Endothelial cell of umbilical vein (primary cell): ENCODE data around the gene AEBP1.

ENCODE experiments used
- EZH2 ChIP-seq: IDR thresholded peaks from 2 replicates; pipeline ENCODE4 v1.6.1; 2012; ENCODE audit warnings: borderline replicate concordance, low read depth, mild to moderate bottlenecking, moderate library complexity, low read length, inconsistent platforms; ENCODE audit not compliant: severe bottlenecking
- FOS ChIP-seq: IDR thresholded peaks from 2 replicates; pipeline ENCODE4 v1.6.1; 2011; ENCODE audit warnings: mild to moderate bottlenecking, low read length, moderate library complexity, borderline replicate concordance; ENCODE audit not compliant: insufficient read depth
- JUN ChIP-seq: IDR thresholded peaks from 2 replicates; pipeline ENCODE4 v1.6.1; 2011; ENCODE audit warnings: borderline replicate concordance, low read depth; ENCODE audit not compliant: insufficient read length, insufficient read depth
- MAX ChIP-seq: IDR thresholded peaks from 2 replicates; pipeline ENCODE4 v1.6.1; 2011; ENCODE audit not compliant: insufficient read depth, insufficient read length
- MYC ChIP-seq: IDR thresholded peaks from one replicate; pipeline ENCODE4 v1.6.1; 2011; ENCODE audit warnings: mild to moderate bottlenecking, low read depth, low read length
- POLR2A ChIP-seq: IDR thresholded peaks from 2 replicates; pipeline ENCODE4 v1.6.1; 2012; ENCODE audit warnings: low read depth, mild to moderate bottlenecking, control low read depth, low read length
- POLR2AphosphoS5 ChIP-seq: IDR thresholded peaks from 2 replicates; pipeline ENCODE4 v1.6.1; 2012; ENCODE audit warnings: low read depth, mild to moderate bottlenecking, control low read depth, low read length, moderate library complexity; ENCODE audit not compliant: insufficient read depth
- TF ChIP-seq, protein P1 (sequence below), 2 donors: IDR thresholded peaks; 1 replicate in 1 of 2; 2 replicates in 1 of 2; pipeline ENCODE4 v1.5.1; 2011; ENCODE audit warnings: low read length in 2 of 2, mild to moderate bottlenecking in 2 of 2, moderate library complexity in 2 of 2, control low read depth in 1 of 2, inconsistent platforms in 1 of 2, low read depth in 1 of 2; ENCODE audit not compliant: insufficient read depth in 1 of 2; ENCODE audit errors: extremely low read depth in 1 of 2

DNA sequence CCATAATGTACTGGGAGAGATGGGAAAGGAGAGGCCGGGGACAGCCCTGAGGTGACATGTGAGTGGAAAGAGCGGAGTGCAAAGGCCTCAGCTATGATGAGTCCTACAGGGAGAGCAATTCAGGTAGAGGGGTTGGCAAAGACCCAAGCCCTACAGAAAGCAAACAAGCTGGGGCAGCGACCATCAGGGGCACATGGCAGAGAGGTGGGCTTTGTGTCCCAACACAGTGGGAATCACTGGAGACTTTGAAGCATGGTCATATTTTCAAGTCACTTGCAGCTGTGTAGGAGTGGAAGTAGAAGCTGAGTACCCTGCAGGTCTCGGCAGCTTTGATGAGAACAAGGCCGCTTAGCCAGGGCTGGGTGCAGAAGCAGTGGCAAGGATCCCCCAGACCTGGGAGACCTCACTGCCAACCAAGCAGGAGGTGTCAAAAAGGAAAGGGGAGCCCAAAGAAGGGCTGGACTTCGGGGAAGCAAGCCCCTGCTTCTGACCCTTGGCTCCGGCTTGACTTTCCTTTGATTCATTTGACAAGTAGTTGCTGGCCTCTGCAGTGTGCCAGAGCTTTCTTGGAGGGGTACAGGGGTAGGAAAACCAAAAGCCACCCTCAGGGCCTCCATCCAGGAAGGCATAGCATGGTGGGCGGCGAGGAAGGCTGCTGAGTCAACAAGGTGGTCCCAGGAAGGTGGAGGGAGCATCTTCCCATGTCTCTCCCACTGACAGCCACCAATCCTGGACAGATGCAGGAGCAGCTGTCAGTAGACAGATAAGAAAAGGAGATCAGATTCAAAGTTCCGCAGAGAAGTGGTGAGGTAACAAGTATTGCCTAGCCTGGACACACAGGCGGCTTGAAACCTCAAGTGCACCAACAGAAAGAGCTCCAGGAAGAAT is 36.8 kb upstream of the AEBP1 start:
- TF ChIP-seq, protein P1, sequence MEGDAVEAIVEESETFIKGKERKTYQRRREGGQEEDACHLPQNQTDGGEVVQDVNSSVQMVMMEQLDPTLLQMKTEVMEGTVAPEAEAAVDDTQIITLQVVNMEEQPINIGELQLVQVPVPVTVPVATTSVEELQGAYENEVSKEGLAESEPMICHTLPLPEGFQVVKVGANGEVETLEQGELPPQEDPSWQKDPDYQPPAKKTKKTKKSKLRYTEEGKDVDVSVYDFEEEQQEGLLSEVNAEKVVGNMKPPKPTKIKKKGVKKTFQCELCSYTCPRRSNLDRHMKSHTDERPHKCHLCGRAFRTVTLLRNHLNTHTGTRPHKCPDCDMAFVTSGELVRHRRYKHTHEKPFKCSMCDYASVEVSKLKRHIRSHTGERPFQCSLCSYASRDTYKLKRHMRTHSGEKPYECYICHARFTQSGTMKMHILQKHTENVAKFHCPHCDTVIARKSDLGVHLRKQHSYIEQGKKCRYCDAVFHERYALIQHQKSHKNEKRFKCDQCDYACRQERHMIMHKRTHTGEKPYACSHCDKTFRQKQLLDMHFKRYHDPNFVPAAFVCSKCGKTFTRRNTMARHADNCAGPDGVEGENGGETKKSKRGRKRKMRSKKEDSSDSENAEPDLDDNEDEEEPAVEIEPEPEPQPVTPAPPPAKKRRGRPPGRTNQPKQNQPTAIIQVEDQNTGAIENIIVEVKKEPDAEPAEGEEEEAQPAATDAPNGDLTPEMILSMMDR (IDR thresholded peaks at IDR 0.05; ENCODE audit: extremely low read depth in 1 of 2, insufficient read depth in 1 of 2, low read depth in 1 of 2, low read length in 2 of 2) = no peak
- TF ChIP-seq MAX (no peak), JUN (no peak), POLR2A (peak; percentile 11), POLR2AphosphoS5 (no peak), FOS (no peak), EZH2 (no peak), MYC (no peak)
